Sigmoid colon (tissue), 7 donors: ENCODE measurements around the gene ABCG8. TPM values are rescaled to one million over a fixed set of nuclear protein-coding genes. Genes with fewer than 3 reads are reported as not detected.

Experiments used
- DNase-seq: peaks from one replicate; pipeline ENCODE4 v3.0.0-alpha.2; 2019
- H3K27ac ChIP-seq, 4 donors: fragments of 200-600 bp; sonication (generic); one replicate each; pipeline ENCODE4 v1.5.1; 2016 to 2019; ENCODE audit warnings: mild to moderate bottlenecking in 1 of 4
- H3K27me3 ChIP-seq, 3 donors: fragments of 200-600 bp; sonication (generic); one replicate each; pipeline ENCODE4 v1.5.1; 2019; ENCODE audit warnings: mild to moderate bottlenecking in 1 of 3
- H3K36me3 ChIP-seq, 4 donors: fragments of 200-600 bp; sonication (generic); one replicate each; pipeline ENCODE4 v1.5.1; 2016 to 2019
- H3K4me1 ChIP-seq, 4 donors: fragments of 200-600 bp; sonication (generic); one replicate each; pipeline ENCODE4 v1.5.1; 2017 to 2019
- H3K4me3 ChIP-seq, 4 donors: fragments of 200-600 bp; sonication (generic); one replicate each; pipeline ENCODE4 v1.5.1; 2017 to 2019; ENCODE audit warnings: mild to moderate bottlenecking in 2 of 4, moderate library complexity in 1 of 4
- H3K9me3 ChIP-seq, 4 donors: fragments of 200-600 bp in 3 of 4; sonication (generic) in 3 of 4; one replicate each; pipeline versions ENCODE4 v1.5.1 to v1.6.1; 2013 to 2019
- CTCF ChIP-seq, 4 experiments: fragments of 450-650 bp in 3 of 4; fragments of 200-600 bp in 1 of 4; IDR thresholded peaks; one replicate each; pipeline ENCODE4 v1.5.1; 2016 to 2019; ENCODE audit warnings: antibody characterized with exemption in 4 of 4, mild to moderate bottlenecking in 3 of 4, moderate library complexity in 2 of 4
- EP300 ChIP-seq, 4 donors: sonication (generic); formaldehyde crosslinking; IDR thresholded peaks; one replicate each; pipeline ENCODE4 v1.6.1; 2017; ENCODE audit warnings: antibody characterized with exemption in 4 of 4
- POLR2A ChIP-seq, 2 donors: fragments of 450-650 bp; IDR thresholded peaks; one replicate each; pipeline ENCODE4 v1.6.1; 2016; ENCODE audit warnings: antibody characterized with exemption in 2 of 2, mild to moderate bottlenecking in 2 of 2, moderate library complexity in 2 of 2
- POLR2AphosphoS5 ChIP-seq, 4 donors: sonication (generic); formaldehyde crosslinking; IDR thresholded peaks; one replicate each; pipeline ENCODE4 v1.6.1; 2017; ENCODE audit warnings: antibody characterized with exemption in 4 of 4
- WGBS, 2 donors: extraction: QIAGEN DNeasy Blood & Tissue Kit; methylation state at CpG; one replicate each; pipeline ENCODE4 v1.1.7; 2013; 5-methylcytosine and 5-hydroxymethylcytosine counted together
- intact Hi-C: fragments of 100-400 bp; cut with DNase I; formaldehyde crosslinking; loops from one replicate; pipeline ENCODE4 v1.15.1; 2023
- polyA plus RNA-seq, 3 donors: library from polyadenylated mRNA; stranded (reverse); fragments of 200-250 nt; gene quantifications; one replicate each; pipeline ENCODE4 v1.2.3, GENCODE V29; 2013
- total RNA-seq, 4 donors: library from RNA; depleted of rRNA; stranded (reverse); fragments of >200 nt; gene quantifications; one replicate each; pipeline ENCODE4 v1.1.0, GENCODE V29; 2016
- donor health status: healthy with polysubstance abuse.
- donor health status: Bipolar disorder and iron deficiency.
- donor health status: healthy.

ABCG8 gene
- total and polyA plus RNA-seq, 7 donors: under 0.01 to 0.16 TPM; not detected in 5

GRCh38 chr2:43831543-43832294 lies 7.1 kb upstream of the ABCG8 start:
- H3K4me3 ChIP-seq: peak overlapping the region in 2 of 4 donors; percentile 1 to 5
- 5 to 9% methylated on average over 54 of the region's 54 CpGs for WGBS, 2 donors
- intact Hi-C loops: no loop called here

GRCh38 chr2:43832457-43832856 lies 6.3 kb upstream of the ABCG8 start:
- no peak for DNase-seq
- no peak overlapping the region for H3K27ac ChIP-seq
- WGBS, 2 donors: 46 to 64% methylated on average over 3 of the region's 3 CpGs
- H3K9me3 ChIP-seq: no peaks in the 10 kb centered on the region
- no peak overlapping the region for H3K4me3 ChIP-seq
- H3K36me3 ChIP-seq: no peaks in the 10 kb centered on the region
- peaks cover 0 to 5% (median 2%) of the 10 kb centered on the region in 4 donors for H3K4me1 ChIP-seq
- intact Hi-C loops: no loop called here
- TF ChIP-seq POLR2AphosphoS5 (IDR thresholded peaks at IDR 0.05): no peak
- peaks cover 0 to 17% (median 16%) of the 10 kb centered on the region in 3 donors for H3K27me3 ChIP-seq

More at GRCh38 chr2:43831543-43832294, 7.1 kb upstream of the ABCG8 start:
- peaks cover 0 to 17% (median 16%) of the 10 kb centered on the region in 3 donors for H3K27me3 ChIP-seq
- peaks cover 0 to 5% (median 2%) of the 10 kb centered on the region in 4 donors for H3K4me1 ChIP-seq
- no peaks in the 10 kb centered on the region for H3K36me3 ChIP-seq
- no peaks in the 10 kb centered on the region for H3K9me3 ChIP-seq
- no peak overlapping the region for H3K27ac ChIP-seq
- TF ChIP-seq POLR2A (IDR thresholded peaks at IDR 0.05) (no peak), POLR2AphosphoS5 (IDR thresholded peaks at IDR 0.05) (no peak), CTCF (IDR thresholded peaks at IDR 0.05) (no peak), EP300 (IDR thresholded peaks at IDR 0.05) (no peak)
- no peak for DNase-seq

- WGBS, 2 donors: 86% methylated on average over 4 of the region's 4 CpGs
- Histone ChIP-seq H3K9me3 (no peaks in the 10 kb centered on the region), H3K27ac (no peak overlapping the region), H3K27me3 (peaks cover 0 to 6% (median 4%) of the 10 kb centered on the region in 3 donors), H3K4me3 (no peak overlapping the region), H3K4me1 (peaks cover 0 to 1% (median 0%) of the 10 kb centered on the region in 4 donors), H3K36me3 (no peaks in the 10 kb centered on the region)
- intact Hi-C loops: no loop called here
- TF ChIP-seq CTCF (IDR thresholded peaks at IDR 0.05): no peak
- TF ChIP-seq POLR2AphosphoS5 (IDR thresholded peaks at IDR 0.05): no peak
- no peak for TF ChIP-seq EP300 (IDR thresholded peaks at IDR 0.05)
- no peak for TF ChIP-seq POLR2A (IDR thresholded peaks at IDR 0.05)
- DNase-seq: no peak
These were observed 1.7 kb upstream of the ABCG8 start for GRCh38 chr2:43837033-43837432.

GRCh38 chr2:43837831-43838559 lies 776 bp upstream of the ABCG8 start:
- no peak for DNase-seq
- Histone ChIP-seq H3K4me3 (no peak overlapping the region), H3K4me1 (no peaks in the 10 kb centered on the region), H3K27ac (no peak overlapping the region), H3K36me3 (no peaks in the 10 kb centered on the region), H3K27me3 (no peaks in the 10 kb centered on the region), H3K9me3 (no peaks in the 10 kb centered on the region)
- intact Hi-C loops: no loop called here
- 92 to 94% methylated on average over 21 of the region's 21 CpGs for WGBS, 2 donors
- TF ChIP-seq CTCF (IDR thresholded peaks at IDR 0.05) (no peak), POLR2AphosphoS5 (IDR thresholded peaks at IDR 0.05) (no peak), EP300 (IDR thresholded peaks at IDR 0.05) (no peak), POLR2A (IDR thresholded peaks at IDR 0.05) (no peak)
